ENCODE measurements around the gene HTN1.
"Not testable (repeated sequence)": the region's sequence is repeated elsewhere in the genome, so short reads cannot be mapped to it uniquely, and the experiment has no call there.

Gene HTN1

DNA sequence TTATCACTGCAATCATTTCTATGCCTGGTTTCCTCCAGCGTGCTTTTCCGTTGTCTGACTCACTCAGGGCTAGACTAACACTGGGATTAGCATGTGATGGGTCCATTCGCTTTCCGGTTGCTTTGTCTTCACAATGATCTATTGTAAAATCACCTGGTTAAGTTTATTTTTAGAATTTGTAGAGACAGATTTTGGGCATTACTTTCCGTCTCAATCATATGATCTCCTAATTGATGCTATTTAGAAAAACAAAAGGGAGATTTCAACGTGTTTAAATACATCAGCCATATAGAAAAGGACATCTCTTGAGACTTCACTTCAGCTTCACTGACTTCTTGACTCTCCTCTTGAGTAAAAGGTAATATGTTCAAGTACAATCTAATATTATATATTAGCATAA, at the start of gene HTN1:
HTN1 (plus strand) TSS at position 301 of the 400 bp plus-strand sequence. CDS start 2,639 bp downstream, outside the sequence.
- not testable (repeated sequence) for H3K4me3 ChIP-seq (ENCODE audit: low read length); H3K36me3 ChIP-seq (ENCODE audit: control insufficient read depth, insufficient read depth, low read length); H3K27me3 ChIP-seq (ENCODE audit: control insufficient read depth, insufficient read depth, low read length); H3K9me3 ChIP-seq (ENCODE audit: control insufficient read depth, low read length); H3K4me1 ChIP-seq (ENCODE audit: control insufficient read depth, insufficient read depth, low read length); H3K9ac ChIP-seq (ENCODE audit: low read length)

DNA sequence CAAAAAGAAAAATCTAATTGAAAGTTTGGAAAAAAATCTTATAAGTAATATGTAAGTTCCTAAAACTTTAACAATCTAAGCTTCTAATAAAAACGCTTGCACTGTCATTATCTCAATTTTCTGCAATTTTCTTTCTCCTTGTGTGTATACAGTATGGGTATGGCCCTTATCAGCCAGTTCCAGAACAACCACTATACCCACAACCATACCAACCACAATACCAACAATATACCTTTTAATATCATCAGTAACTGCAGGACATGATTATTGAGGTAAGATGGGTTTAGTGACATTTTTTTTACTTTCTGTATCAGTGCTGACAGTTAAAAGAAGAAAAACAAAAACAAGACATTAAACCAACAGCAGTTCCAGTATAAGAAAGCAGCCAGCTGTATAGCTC, 49.5 kb upstream of the HTN1 start:
- H3K9me3 ChIP-seq (ENCODE audit: control insufficient read depth, low read length) = no peaks in the 10 kb centered on the region
- no peaks in the 10 kb centered on the region for H3K4me1 ChIP-seq (ENCODE audit: control insufficient read depth, insufficient read depth, low read length)
- no peaks in the 10 kb centered on the region for H3K27me3 ChIP-seq (ENCODE audit: control insufficient read depth, insufficient read depth, low read length)

GRCh38 chr4:70002507-70002906, 47.7 kb upstream of the HTN1 start:
- Histone ChIP-seq H3K9ac (ENCODE audit: low read length) (no peak overlapping the region), H3K27me3 (ENCODE audit: control insufficient read depth, insufficient read depth, low read length) (no peaks in the 10 kb centered on the region), H3K36me3 (ENCODE audit: control insufficient read depth, insufficient read depth, low read length) (no peaks in the 10 kb centered on the region), H3K4me3 (ENCODE audit: low read length) (no peak overlapping the region), H3K9me3 (ENCODE audit: control insufficient read depth, low read length) (no peaks in the 10 kb centered on the region), H3K4me1 (ENCODE audit: control insufficient read depth, insufficient read depth, low read length) (no peaks in the 10 kb centered on the region)

More for the DNA sequence above, 49.5 kb upstream of the HTN1 start:
- H3K4me3 ChIP-seq (ENCODE audit: low read length) = no peak overlapping the region
- H3K36me3 ChIP-seq (ENCODE audit: control insufficient read depth, insufficient read depth, low read length) = no peaks in the 10 kb centered on the region
- H3K9ac ChIP-seq (ENCODE audit: low read length) = no peak overlapping the region

DNA sequence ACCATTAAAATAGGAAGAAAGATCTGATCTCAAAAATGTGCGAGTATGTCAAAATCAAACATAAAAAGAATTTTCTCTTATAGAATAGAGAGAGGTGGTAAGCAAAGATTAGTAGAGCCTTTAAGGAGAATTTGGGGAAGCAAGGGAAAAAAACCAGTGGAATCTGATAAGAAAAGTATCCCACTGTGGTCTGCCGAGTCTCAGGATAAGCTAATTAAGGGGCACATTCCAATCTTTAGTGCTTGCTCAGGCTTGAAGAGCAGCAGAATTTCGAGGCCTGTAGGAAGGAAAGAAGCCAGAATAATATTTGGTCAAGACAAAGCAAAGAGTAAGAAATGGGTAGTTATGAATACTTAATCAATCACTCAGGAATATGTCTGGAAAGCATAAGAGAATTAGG, 41.5 kb upstream of the HTN1 start:
- H3K4me1 ChIP-seq (ENCODE audit: control insufficient read depth, insufficient read depth, low read length) = no peaks in the 10 kb centered on the region
- H3K36me3 ChIP-seq (ENCODE audit: control insufficient read depth, insufficient read depth, low read length) = no peaks in the 10 kb centered on the region
- H3K27me3 ChIP-seq (ENCODE audit: control insufficient read depth, insufficient read depth, low read length) = no peaks in the 10 kb centered on the region
- no peak overlapping the region for H3K9ac ChIP-seq (ENCODE audit: low read length)
- H3K4me3 ChIP-seq (ENCODE audit: low read length) = no peak overlapping the region
- no peaks in the 10 kb centered on the region for H3K9me3 ChIP-seq (ENCODE audit: control insufficient read depth, low read length)

GRCh38 chr4:70019006-70019405, 31.2 kb upstream of the HTN1 start:
- H3K9me3 ChIP-seq (ENCODE audit: control insufficient read depth, low read length); H3K9ac ChIP-seq (ENCODE audit: low read length); H3K27me3 ChIP-seq (ENCODE audit: control insufficient read depth, insufficient read depth, low read length); H3K4me1 ChIP-seq (ENCODE audit: control insufficient read depth, insufficient read depth, low read length); H3K36me3 ChIP-seq (ENCODE audit: control insufficient read depth, insufficient read depth, low read length); H3K4me3 ChIP-seq (ENCODE audit: low read length): not testable (repeated sequence)

GRCh38 chr4:70023218-70023617, 27.0 kb upstream of the HTN1 start:
- Histone ChIP-seq H3K9ac (ENCODE audit: low read length) (no peak overlapping the region), H3K4me3 (ENCODE audit: low read length) (no peak overlapping the region), H3K9me3 (ENCODE audit: control insufficient read depth, low read length) (no peaks in the 10 kb centered on the region), H3K27me3 (ENCODE audit: control insufficient read depth, insufficient read depth, low read length) (no peaks in the 10 kb centered on the region), H3K4me1 (ENCODE audit: control insufficient read depth, insufficient read depth, low read length) (no peaks in the 10 kb centered on the region), H3K36me3 (ENCODE audit: control insufficient read depth, insufficient read depth, low read length) (no peaks in the 10 kb centered on the region)

DNA sequence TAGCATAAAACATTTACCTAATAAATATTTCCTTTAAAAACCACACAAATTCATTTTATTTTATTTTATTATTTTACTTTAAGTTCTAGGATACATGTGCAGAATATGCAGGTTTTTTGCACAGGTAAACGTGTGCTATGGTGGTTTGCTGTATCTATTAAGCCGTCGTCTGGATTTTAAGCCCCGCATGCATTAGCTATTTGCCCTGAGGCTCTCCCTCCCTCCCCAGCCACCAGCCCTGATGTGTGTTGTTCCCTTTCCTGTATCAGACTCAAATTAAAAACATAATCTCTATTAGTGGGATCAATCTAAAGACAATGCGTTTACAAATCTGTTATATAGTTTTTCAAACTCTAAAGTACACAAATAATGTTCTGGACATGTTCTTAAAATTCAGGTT, 23.2 kb upstream of the HTN1 start:
- Histone ChIP-seq H3K9ac (ENCODE audit: low read length) (no peak overlapping the region), H3K4me3 (ENCODE audit: low read length) (no peak overlapping the region), H3K27me3 (ENCODE audit: control insufficient read depth, insufficient read depth, low read length) (no peaks in the 10 kb centered on the region), H3K9me3 (ENCODE audit: control insufficient read depth, low read length) (no peaks in the 10 kb centered on the region), H3K4me1 (ENCODE audit: control insufficient read depth, insufficient read depth, low read length) (no peaks in the 10 kb centered on the region), H3K36me3 (ENCODE audit: control insufficient read depth, insufficient read depth, low read length) (no peaks in the 10 kb centered on the region)

DNA sequence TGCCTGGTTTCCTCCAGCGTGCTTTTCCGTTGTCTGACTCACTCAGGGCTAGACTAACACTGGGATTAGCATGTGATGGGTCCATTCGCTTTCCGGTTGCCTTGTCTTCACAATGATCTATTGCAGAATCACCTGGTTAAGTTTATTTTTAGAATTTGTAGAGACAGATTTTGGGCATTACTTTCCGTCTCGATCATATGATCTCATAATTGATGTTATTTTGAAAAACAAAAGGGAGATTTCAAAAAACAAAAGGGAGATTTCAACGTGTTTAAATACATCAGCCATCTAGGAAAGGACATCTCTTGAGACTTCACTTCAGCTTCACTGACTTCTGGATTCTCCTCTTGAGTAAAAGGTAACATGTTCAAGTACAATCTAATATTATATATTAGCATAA, 22.1 kb upstream of the HTN1 start, which contains the start of gene HTN3:
HTN3 (plus strand) TSS at position 301 of the 400 bp plus-strand sequence. CDS start 2,282 bp downstream, outside the sequence.
- not testable (repeated sequence) for H3K27me3 ChIP-seq (ENCODE audit: control insufficient read depth, insufficient read depth, low read length); H3K9ac ChIP-seq (ENCODE audit: low read length); H3K4me1 ChIP-seq (ENCODE audit: control insufficient read depth, insufficient read depth, low read length); H3K4me3 ChIP-seq (ENCODE audit: low read length); H3K9me3 ChIP-seq (ENCODE audit: control insufficient read depth, low read length); H3K36me3 ChIP-seq (ENCODE audit: control insufficient read depth, insufficient read depth, low read length)

- H3K27me3 ChIP-seq (ENCODE audit: control insufficient read depth, insufficient read depth, low read length); H3K4me3 ChIP-seq (ENCODE audit: low read length); H3K4me1 ChIP-seq (ENCODE audit: control insufficient read depth, insufficient read depth, low read length); H3K9ac ChIP-seq (ENCODE audit: low read length); H3K36me3 ChIP-seq (ENCODE audit: control insufficient read depth, insufficient read depth, low read length); H3K9me3 ChIP-seq (ENCODE audit: control insufficient read depth, low read length): not testable (repeated sequence)
These were observed 12.7 kb upstream of the HTN1 start for GRCh38 chr4:70037559-70037958.

DNA sequence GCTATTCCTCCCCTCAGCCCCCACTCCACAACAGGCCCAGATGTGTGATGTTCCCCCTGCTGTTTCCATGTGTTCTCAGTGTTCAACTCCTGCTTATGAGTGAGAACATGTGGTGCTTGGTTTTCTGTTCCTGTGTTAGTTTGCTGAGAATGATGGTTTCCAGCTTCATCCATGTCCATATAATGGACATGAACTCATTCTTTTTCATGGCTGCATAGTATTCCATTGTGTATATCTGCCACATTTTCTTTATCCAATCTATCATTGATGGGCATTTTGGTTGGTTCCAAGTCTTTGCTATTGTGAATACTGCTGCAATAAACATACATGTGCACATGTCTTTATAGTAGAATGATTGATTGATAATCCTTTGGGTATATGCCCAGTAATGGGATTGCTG, 10.3 kb upstream of the HTN1 start:
- H3K27me3 ChIP-seq (ENCODE audit: control insufficient read depth, insufficient read depth, low read length); H3K4me3 ChIP-seq (ENCODE audit: low read length); H3K36me3 ChIP-seq (ENCODE audit: control insufficient read depth, insufficient read depth, low read length); H3K9ac ChIP-seq (ENCODE audit: low read length); H3K4me1 ChIP-seq (ENCODE audit: control insufficient read depth, insufficient read depth, low read length); H3K9me3 ChIP-seq (ENCODE audit: control insufficient read depth, low read length): not testable (repeated sequence)

DNA sequence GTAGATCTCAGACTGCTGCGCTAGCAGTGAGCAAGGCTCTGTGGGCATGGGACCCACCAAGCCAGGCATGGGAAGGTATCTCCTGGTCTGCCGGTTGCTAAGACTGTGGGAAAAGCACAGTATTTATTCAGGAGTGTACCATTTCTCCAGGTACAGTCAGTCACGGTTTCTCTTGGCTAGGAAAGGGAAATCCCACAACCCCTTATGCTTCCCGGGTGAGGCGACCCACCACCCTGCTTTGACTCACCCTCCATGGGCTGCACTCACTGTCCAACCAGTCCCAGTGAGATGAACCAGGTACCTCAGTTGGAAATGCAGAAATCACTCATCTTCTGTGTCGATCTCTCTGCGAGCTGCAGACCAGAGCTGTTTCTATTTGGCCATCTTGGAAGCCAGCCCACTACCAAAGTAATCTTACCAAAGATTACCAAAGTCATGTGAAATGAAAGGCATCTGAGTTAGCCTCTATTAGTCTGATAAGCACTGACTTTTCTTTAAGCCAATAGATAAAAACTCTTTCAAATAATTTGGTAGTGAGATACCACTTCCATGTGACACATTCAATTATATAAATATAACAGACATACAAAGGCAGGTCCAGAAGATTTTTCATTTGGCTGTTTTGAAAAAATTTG, 8.5 kb upstream of the HTN1 start:
- Histone ChIP-seq H3K4me3 (ENCODE audit: low read length) (no peak overlapping the region), H3K9me3 (ENCODE audit: control insufficient read depth, low read length) (no peaks in the 10 kb centered on the region), H3K36me3 (ENCODE audit: control insufficient read depth, insufficient read depth, low read length) (no peaks in the 10 kb centered on the region), H3K4me1 (ENCODE audit: control insufficient read depth, insufficient read depth, low read length) (no peaks in the 10 kb centered on the region), H3K9ac (ENCODE audit: low read length) (no peak overlapping the region), H3K27me3 (ENCODE audit: control insufficient read depth, insufficient read depth, low read length) (no peaks in the 10 kb centered on the region)

DNA sequence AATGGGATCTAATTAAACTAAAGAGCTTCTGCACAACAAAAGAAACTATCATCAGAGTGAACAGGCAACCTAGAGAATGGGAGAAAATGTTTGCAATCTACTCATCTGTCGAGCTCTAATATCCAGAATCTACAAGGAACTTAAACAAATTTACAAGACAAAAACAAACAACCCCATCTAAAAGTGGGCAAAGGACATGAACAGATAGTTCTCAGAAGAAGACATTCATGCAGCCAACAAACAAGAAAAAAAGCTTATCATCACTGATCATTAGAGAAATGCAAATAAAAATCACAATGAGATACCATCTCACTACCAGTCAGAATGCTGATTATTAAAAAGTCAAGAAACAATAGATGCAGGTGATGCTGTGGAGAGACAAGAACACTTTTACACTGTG, 6.3 kb downstream of the HTN1 start:
- H3K9me3 ChIP-seq (ENCODE audit: control insufficient read depth, low read length); H3K9ac ChIP-seq (ENCODE audit: low read length); H3K27me3 ChIP-seq (ENCODE audit: control insufficient read depth, insufficient read depth, low read length); H3K4me1 ChIP-seq (ENCODE audit: control insufficient read depth, insufficient read depth, low read length); H3K36me3 ChIP-seq (ENCODE audit: control insufficient read depth, insufficient read depth, low read length); H3K4me3 ChIP-seq (ENCODE audit: low read length): not testable (repeated sequence)

DNA sequence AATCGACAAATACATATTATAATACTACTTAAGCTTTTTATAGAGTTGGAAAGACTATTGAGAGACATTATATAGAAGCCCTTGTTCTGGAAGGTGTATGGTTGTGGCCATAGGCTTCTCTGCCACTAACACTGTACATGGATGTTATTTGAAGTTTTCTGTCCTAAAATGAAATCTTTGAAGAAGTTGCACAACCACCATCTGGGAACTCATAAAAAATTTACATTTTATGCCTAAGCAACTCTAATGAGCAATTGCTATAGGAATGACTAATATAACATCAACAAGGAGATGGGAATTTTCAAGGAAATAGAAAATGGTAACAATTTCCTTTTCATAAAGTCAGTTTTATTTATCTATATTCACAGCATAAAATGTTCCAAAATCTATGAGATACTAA, 7.4 kb downstream of the HTN1 start:
- H3K4me1 ChIP-seq (ENCODE audit: control insufficient read depth, insufficient read depth, low read length) = no peaks in the 10 kb centered on the region
- no peaks in the 10 kb centered on the region for H3K36me3 ChIP-seq (ENCODE audit: control insufficient read depth, insufficient read depth, low read length)
- H3K27me3 ChIP-seq (ENCODE audit: control insufficient read depth, insufficient read depth, low read length) = no peaks in the 10 kb centered on the region
- H3K4me3 ChIP-seq (ENCODE audit: low read length) = no peak overlapping the region
- H3K9ac ChIP-seq (ENCODE audit: low read length) = no peak overlapping the region
- no peaks in the 10 kb centered on the region for H3K9me3 ChIP-seq (ENCODE audit: control insufficient read depth, low read length)
